Measurements from ENCODE around the gene ZZZ3. TPM values are rescaled to one million over a fixed set of nuclear protein-coding genes. Genes with fewer than 3 reads are reported as not detected.

ZZZ3 gene
- total RNA-seq, 4 donors from 2014 or later = 49.6 to 73.5 (median 52.2) TPM

GRCh38 chr1:77659879-77660593, 22.4 kb downstream of the ZZZ3 start:
- 95 to 99% methylated on average over 4 of the region's 4 CpGs for WGBS, 2 donors
- Histone ChIP-seq H3K4me3 (no peak overlapping the region), H3K36me3 (peaks cover 0 to 4% (median 0%) of the 10 kb centered on the region in 3 donors), H3K4me1 (peaks cover 0 to 13% (median 1%) of the 10 kb centered on the region in 4 donors), H3K27me3 (no peaks in the 10 kb centered on the region), H3K9me3 (no peaks in the 10 kb centered on the region), H3K27ac (no peak overlapping the region)
- no peak for DNase-seq (ENCODE audit: low spot score in 2 of 2)
- TF ChIP-seq CTCF (IDR thresholded peaks at IDR 0.05) (no peak), POLR2A (IDR thresholded peaks at IDR 0.05) (no peak), EP300 (IDR thresholded peaks at IDR 0.05) (no peak)

- H3K36me3 ChIP-seq = peaks cover 0 to 10% (median 0%) of the 10 kb centered on the region in 3 donors
- H3K4me1 ChIP-seq = peaks cover 0 to 13% (median 0%) of the 10 kb centered on the region in 4 donors
- no peaks in the 10 kb centered on the region for H3K9me3 ChIP-seq
- no peaks in the 10 kb centered on the region for H3K27me3 ChIP-seq
- WGBS, 2 donors = 96 to 98% methylated on average over 6 of the region's 6 CpGs
- no peak overlapping the region for H3K27ac ChIP-seq
- H3K4me3 ChIP-seq = no peak overlapping the region
- DNase-seq (ENCODE audit: low spot score in 2 of 2) = no peak
- TF ChIP-seq POLR2A (IDR thresholded peaks at IDR 0.05) = no peak
- TF ChIP-seq EP300 (IDR thresholded peaks at IDR 0.05) = no peak
- TF ChIP-seq CTCF (IDR thresholded peaks at IDR 0.05) = no peak
These were observed 24.2 kb downstream of the ZZZ3 start for GRCh38 chr1:77658271-77658670.

GRCh38 chr1:77655431-77655974, 27.0 kb downstream of the ZZZ3 start:
- no peak for TF ChIP-seq EP300 (IDR thresholded peaks at IDR 0.05)
- TF ChIP-seq POLR2A (IDR thresholded peaks at IDR 0.05) = no peak
- no peak for TF ChIP-seq CTCF (IDR thresholded peaks at IDR 0.05)
- Histone ChIP-seq H3K4me3 (no peak overlapping the region), H3K27ac (no peak overlapping the region), H3K27me3 (no peaks in the 10 kb centered on the region), H3K36me3 (peaks cover 0 to 24% (median 0%) of the 10 kb centered on the region in 3 donors), H3K4me1 (peaks cover 0 to 16% (median 0%) of the 10 kb centered on the region in 4 donors), H3K9me3 (peaks cover 0 to 7% (median 4%) of the 10 kb centered on the region in 4 donors)
- 51 to 53% methylated on average over 2 of the region's 2 CpGs for WGBS, 2 donors
- no peak for DNase-seq (ENCODE audit: low spot score in 2 of 2)

- H3K36me3 ChIP-seq = peaks cover 0 to 42% (median 0%) of the 10 kb centered on the region in 3 donors
- TF ChIP-seq POLR2A (IDR thresholded peaks at IDR 0.05) = no peak
- TF ChIP-seq CTCF (IDR thresholded peaks at IDR 0.05) = no peak
- no peak for TF ChIP-seq EP300 (IDR thresholded peaks at IDR 0.05)
- no peak overlapping the region for H3K4me3 ChIP-seq
- no peak overlapping the region for H3K27ac ChIP-seq
- 83 to 84% methylated on average over 6 of the region's 6 CpGs for WGBS, 2 donors
- H3K9me3 ChIP-seq = peaks cover 0 to 28% (median 7%) of the 10 kb centered on the region in 4 donors
- no peaks in the 10 kb centered on the region for H3K27me3 ChIP-seq
- H3K4me1 ChIP-seq = peaks cover 0 to 11% (median 0%) of the 10 kb centered on the region in 4 donors
- DNase-seq (ENCODE audit: low spot score in 2 of 2) = no peak
These were observed 29.4 kb downstream of the ZZZ3 start for GRCh38 chr1:77652970-77653516.

GRCh38 chr1:77652268-77652667, 30.2 kb downstream of the ZZZ3 start:
- H3K36me3 ChIP-seq = peaks cover 0 to 45% (median 0%) of the 10 kb centered on the region in 3 donors
- H3K27ac ChIP-seq = no peak overlapping the region
- DNase-seq (ENCODE audit: low spot score in 2 of 2) = no peak
- no peaks in the 10 kb centered on the region for H3K27me3 ChIP-seq
- TF ChIP-seq POLR2A (IDR thresholded peaks at IDR 0.05) = no peak
- TF ChIP-seq EP300 (IDR thresholded peaks at IDR 0.05) = no peak
- no peak for TF ChIP-seq CTCF (IDR thresholded peaks at IDR 0.05)
- no peak overlapping the region for H3K4me3 ChIP-seq
- H3K9me3 ChIP-seq = peaks cover 0 to 28% (median 7%) of the 10 kb centered on the region in 4 donors
- H3K4me1 ChIP-seq = peaks cover 0 to 11% (median 0%) of the 10 kb centered on the region in 4 donors

Measured in tibial nerve (tissue), 4 donors.